Activated effector memory CD4-positive, alpha-beta T cell treated with anti-CD3 and anti-CD28 coated beads, Interleukin-2, amount 50 U/mL, for 16 hours (primary cell): ENCODE measurements around the gene SIDT2.

Experiments
- DNase-seq: peaks from one replicate; pipeline ENCODE4 v3.0.0-alpha.2; 2020

SIDT2 gene

GRCh38 chr11:117223741-117224689 is 45.5 kb downstream of the SIDT2 start:
- peak; percentile 52 for DNase-seq

- peak; percentile 52 for DNase-seq
Observed at GRCh38 chr11:117225553-117226170, 47.1 kb downstream of the SIDT2 start.

GRCh38 chr11:117226388-117227385 is 48.1 kb downstream of the SIDT2 start:
- DNase-seq: peak; percentile 68

GRCh38 chr11:117228091-117228490 is 49.5 kb downstream of the SIDT2 start:
- peak; percentile 54 for DNase-seq

GRCh38 chr11:117229411-117229810 is 50.9 kb downstream of the SIDT2 start:
- DNase-seq: peak; percentile 59

GRCh38 chr11:117229931-117230285 is 51.4 kb downstream of the SIDT2 start:
- DNase-seq: no peak

GRCh38 chr11:117230286-117230961 is 51.9 kb downstream of the SIDT2 start:
- peak; percentile 75 for DNase-seq

GRCh38 chr11:117230999-117231841 is 52.7 kb downstream of the SIDT2 start:
- DNase-seq: peak; percentile 60

- DNase-seq: no peak
Observed at GRCh38 chr11:117231842-117232091, 53.2 kb downstream of the SIDT2 start, which contains the start of gene PCSK7. Gene PCSK7 (minus strand): TSS chr11:117232073. CDS start chr11:117229844, 2,229 bp downstream.

- peak; percentile 92 for DNase-seq
Observed at GRCh38 chr11:117232092-117232878, 53.7 kb downstream of the SIDT2 start, which contains the start of gene RNF214. Gene RNF214 (plus strand): TSS chr11:117232671. CDS start chr11:117234273, 1,602 bp downstream.

- peak; percentile 67 for DNase-seq
Observed at GRCh38 chr11:117232911-117233409, 54.4 kb downstream of the SIDT2 start.

GRCh38 chr11:117238221-117238620 is 59.7 kb downstream of the SIDT2 start:
- peak; percentile 50 for DNase-seq

- DNase-seq: no peak
Observed at GRCh38 chr11:117239295-117239694, 60.8 kb downstream of the SIDT2 start.
